H9 (cell line): Measurements from ENCODE around the gene SCN10A. TPM values are rescaled to one million over a fixed set of nuclear protein-coding genes. Genes with fewer than 3 reads are reported as not detected.

Experiments
- DNase-seq: peaks from one replicate; pipeline ENCODE4 v3.0.0-alpha.2; 2017
- H2AFZ ChIP-seq: one replicate; pipeline ENCODE4 v1.6.1; 2013; ENCODE audit warnings: mild to moderate bottlenecking, low read length, control low read depth, moderate library complexity
- H2AK5ac ChIP-seq: 2 replicates; pipeline ENCODE4 v1.6.1; 2013; ENCODE audit warnings: low read length, control low read depth, mixed read lengths; ENCODE audit not compliant: insufficient read length
- H2BK120ac ChIP-seq: one replicate; pipeline ENCODE4 v1.6.1; 2013; ENCODE audit warnings: low read depth, mild to moderate bottlenecking, low read length, control low read depth, inconsistent platforms; ENCODE audit not compliant: poor library complexity, severe bottlenecking
- H2BK12ac ChIP-seq: 2 replicates; pipeline ENCODE4 v1.6.1; 2013; ENCODE audit warnings: low read length, control low read depth, mixed read lengths, low read depth; ENCODE audit not compliant: insufficient read length
- H2BK15ac ChIP-seq: 2 replicates; pipeline ENCODE4 v1.6.1; 2013; ENCODE audit warnings: low read depth, low read length, control low read depth
- H2BK20ac ChIP-seq: one replicate; pipeline ENCODE4 v1.6.1; 2013; ENCODE audit warnings: low read depth, mild to moderate bottlenecking, low read length, control low read depth, inconsistent platforms; ENCODE audit not compliant: poor library complexity, severe bottlenecking
- H2BK5ac ChIP-seq: 2 replicates; pipeline ENCODE4 v1.6.1; 2013; ENCODE audit warnings: low read length, control low read depth, mixed read lengths; ENCODE audit not compliant: insufficient read length
- H3K14ac ChIP-seq: 2 replicates; pipeline ENCODE4 v1.6.1; 2013; ENCODE audit warnings: low read length, control low read depth; ENCODE audit not compliant: insufficient read depth
- H3K18ac ChIP-seq: 2 replicates; pipeline ENCODE4 v1.6.1; 2013; ENCODE audit warnings: low read depth, mild to moderate bottlenecking, mixed read lengths, low read length, control low read depth; ENCODE audit not compliant: insufficient read length
- H3K23ac ChIP-seq: 2 replicates; pipeline ENCODE4 v1.6.1; 2013; ENCODE audit warnings: low read length, control low read depth, mixed read lengths, low read depth; ENCODE audit not compliant: insufficient read length
- H3K23me2 ChIP-seq: 2 replicates; pipeline ENCODE4 v1.6.1; 2013; ENCODE audit warnings: low read depth, mild to moderate bottlenecking, mixed read lengths, low read length, control low read depth; ENCODE audit not compliant: insufficient read length, poor library complexity, severe bottlenecking
- H3K27ac ChIP-seq: 2 replicates; pipeline ENCODE4 v1.5.1; 2013; ENCODE audit warnings: low read length, control low read depth, mixed read lengths, low read depth; ENCODE audit not compliant: insufficient read length
- H3K27me3 ChIP-seq: 2 replicates; pipeline ENCODE4 v1.6.1; 2013; ENCODE audit warnings: low read length, control low read depth, inconsistent platforms; ENCODE audit not compliant: insufficient read depth
- H3K4ac ChIP-seq: 2 replicates; pipeline ENCODE4 v1.6.1; 2013; ENCODE audit warnings: low read depth, mild to moderate bottlenecking, control low read depth, inconsistent platforms, low read length, moderate library complexity
- H3K4me1 ChIP-seq: 2 replicates; pipeline ENCODE4 v1.6.1; 2013; ENCODE audit warnings: low read length, control low read depth, inconsistent platforms; ENCODE audit not compliant: insufficient read depth
- H3K4me2 ChIP-seq: 2 replicates; pipeline ENCODE4 v1.6.1; 2013; ENCODE audit warnings: low read length, control low read depth, mixed read lengths; ENCODE audit not compliant: insufficient read length, insufficient read depth
- H3K56ac ChIP-seq: 2 replicates; pipeline ENCODE4 v1.6.1; 2013; ENCODE audit warnings: low read depth, mild to moderate bottlenecking, mixed read lengths, low read length, control low read depth; ENCODE audit not compliant: insufficient read length
- H3K79me1 ChIP-seq: 2 replicates; pipeline ENCODE4 v1.6.1; 2013; ENCODE audit warnings: low read depth, mild to moderate bottlenecking, moderate library complexity, low read length, control low read depth, inconsistent platforms; ENCODE audit not compliant: insufficient read depth, poor library complexity, severe bottlenecking
- H3K79me2 ChIP-seq: 2 replicates; pipeline ENCODE4 v1.6.1; 2013; ENCODE audit warnings: low read length, control low read depth, inconsistent platforms; ENCODE audit not compliant: insufficient read depth
- H3K9ac ChIP-seq: 2 replicates; pipeline ENCODE4 v1.6.1; 2013; ENCODE audit warnings: low read length, control low read depth, mixed read lengths; ENCODE audit not compliant: insufficient read length; ENCODE audit errors: extremely low read depth
- H3K9me3 ChIP-seq: one replicate; pipeline ENCODE4 v1.6.1; 2013; ENCODE audit warnings: low read depth, low read length, inconsistent platforms; ENCODE audit not compliant: control insufficient read depth
- H3T11ph ChIP-seq: one replicate; pipeline ENCODE4 v1.6.1; 2013; ENCODE audit warnings: mild to moderate bottlenecking, low read length, control low read depth, inconsistent platforms
- H4K20me1 ChIP-seq: one replicate; pipeline ENCODE4 v1.6.1; 2013; ENCODE audit not compliant: control insufficient read depth, insufficient read length, insufficient read depth
- H4K5ac ChIP-seq: 2 replicates; pipeline ENCODE4 v1.6.1; 2013; ENCODE audit warnings: low read depth, mild to moderate bottlenecking, mixed read lengths, low read length, control low read depth; ENCODE audit not compliant: insufficient read length
- H4K8ac ChIP-seq: replicated peaks from 2 replicates; pipeline ENCODE4 v1.6.1; 2013; ENCODE audit warnings: low read length, control low read depth, mixed read lengths, low read depth; ENCODE audit not compliant: insufficient read length
- H4K91ac ChIP-seq: 2 replicates; pipeline ENCODE4 v1.6.1; 2013; ENCODE audit warnings: low read depth, mild to moderate bottlenecking, moderate library complexity, mixed read lengths, low read length, control low read depth; ENCODE audit not compliant: insufficient read length
- H3K27ac Mint-ChIP-seq, 3 experiments: 2 replicates in 2 of 3; 3 replicates in 1 of 3; pipeline ENCODE4 v1.8.0; 2020 to 2021; ENCODE audit warnings: mixed read lengths in 3 of 3, mild to moderate bottlenecking in 1 of 3, moderate library complexity in 1 of 3
- H3K27me3 Mint-ChIP-seq: 2 replicates; pipeline ENCODE4 v1.8.0; 2021; ENCODE audit warnings: low read depth, mild to moderate bottlenecking, moderate library complexity, mixed read lengths
- H3K36me3 Mint-ChIP-seq, 3 experiments: 2 replicates in 2 of 3; 3 replicates in 1 of 3; pipeline ENCODE4 v1.8.0; 2020 to 2021; ENCODE audit warnings: low read depth in 3 of 3, mixed read lengths in 3 of 3; ENCODE audit not compliant: insufficient read depth in 1 of 3
- H3K4me1 Mint-ChIP-seq, 2 experiments: 2 replicates each; pipeline ENCODE4 v1.8.0; 2020; ENCODE audit warnings: mixed read lengths in 2 of 2
- H3K4me3 Mint-ChIP-seq, 2 experiments: 2 replicates in 1 of 2; 3 replicates in 1 of 2; pipeline ENCODE4 v1.8.0; 2020 to 2021; ENCODE audit warnings: mild to moderate bottlenecking in 2 of 2, mixed read lengths in 2 of 2, moderate library complexity in 1 of 2
- H3K9me3 Mint-ChIP-seq, 2 experiments: 2 replicates in 1 of 2; 3 replicates in 1 of 2; pipeline ENCODE4 v1.8.0; 2020; ENCODE audit warnings: mild to moderate bottlenecking in 2 of 2, mixed read lengths in 2 of 2, moderate library complexity in 1 of 2
- CTCF ChIP-seq: fragments of 200-600 bp; sonication (generic); conservative IDR thresholded peaks from 3 replicates; pipeline ENCODE4 v1.8.0; 2021; ENCODE audit warnings: antibody characterized with exemption, mild to moderate bottlenecking
- WGBS: extraction: QIAGEN DNeasy Blood & Tissue Kit; methylation state at CpG from one replicate; pipeline ENCODE4 v1.1.7; 2013; ENCODE audit warnings: missing lambda C conversion rate, low lambda C conversion rate, mixed read lengths; ENCODE audit not compliant: insufficient read length; ENCODE audit errors: extremely low coverage; 5-methylcytosine and 5-hydroxymethylcytosine counted together
- total RNA-seq: library from RNA; stranded (reverse); gene quantifications from 2 replicates; pipeline ENCODE4 v1.2.1, GENCODE V29; 2021

SCN10A gene
- total RNA-seq, 1 experiment from 2014 or later = not detected

GRCh38 chr3:38837358-38837757, 21.3 kb upstream of the SCN10A start:
- Histone ChIP-seq H2BK5ac (no peak overlapping the region), H3K27me3 (no peaks in the 10 kb centered on the region), H3K4me2 (no peak overlapping the region), H3K4ac (no peak overlapping the region), H3K9ac (no peak overlapping the region), H2BK12ac (no peak overlapping the region), H3K27ac (no peak overlapping the region), H4K91ac (no peak overlapping the region), H2BK120ac (no peak overlapping the region), H4K20me1 (no peaks in the 10 kb centered on the region), H2AK5ac (no peak overlapping the region), H3K18ac (no peak overlapping the region), H2BK15ac (no peak overlapping the region), H2AFZ (no peak overlapping the region), H3K9me3 (no peaks in the 10 kb centered on the region), H3K79me1 (no peaks in the 10 kb centered on the region), H3K79me2 (no peaks in the 10 kb centered on the region), H3K23me2 (no peaks in the 10 kb centered on the region), H3K23ac (no peak overlapping the region), H2BK20ac (no peak overlapping the region), H4K8ac (no peak overlapping the region), H3K56ac (no peak overlapping the region), H3T11ph (no peak overlapping the region), H3K14ac (0 out of 2 replicates have a peak overlapping the region, but pooled peaks have one; percentile 12), H3K4me1 (peaks cover 10% of the 10 kb centered on the region), H4K5ac (no peak overlapping the region)
- no peak for DNase-seq
- H3K27me3 Mint-ChIP-seq = peaks cover 5% of the 10 kb centered on the region
- TF ChIP-seq CTCF = no peak
- H3K9me3 Mint-ChIP-seq = 0 out of 5 replicates have a peak, but pooled peaks cover 0 to 3% of the 10 kb centered on the region in 2 experiments
- no CpG with 5 or more reads among the region's 4 CpGs for WGBS
- H3K36me3 Mint-ChIP-seq = no peaks in the 10 kb centered on the region; a peak in 1 of 7 replicates
- H3K4me1 Mint-ChIP-seq = peaks cover 33 to 37% of the 10 kb centered on the region in 2 experiments
- peak overlapping the region in 1 of 3 experiments; percentile 29; a peak in 1 of 7 replicates for H3K27ac Mint-ChIP-seq
- H3K4me3 Mint-ChIP-seq = no peak overlapping the region; a peak in 1 of 5 replicates
